Mesenchymal stem cell (in vitro differentiated cells and primary cell): ENCODE measurements around the gene HELZ2.
A peak's percentile ranks its signal among the peaks of the same experiment; 100 is the strongest.

Source experiments
- DNase-seq: peaks from one replicate; pipeline ENCODE4 v3.0.0-alpha.2; 2013
- H2AFZ ChIP-seq: one replicate; pipeline ENCODE4 v1.6.1; 2013; ENCODE audit warnings: low read depth, mild to moderate bottlenecking, control low read depth, inconsistent platforms, low read length, moderate library complexity
- H2AK5ac ChIP-seq: 2 replicates; pipeline ENCODE4 v1.6.1; 2013; ENCODE audit warnings: low read length, moderate library complexity, mild to moderate bottlenecking, inconsistent platforms; ENCODE audit not compliant: severe bottlenecking
- H2BK120ac ChIP-seq: one replicate; pipeline ENCODE4 v1.6.1; 2013; ENCODE audit warnings: low read depth, mild to moderate bottlenecking, inconsistent platforms, low read length, moderate library complexity
- H2BK12ac ChIP-seq, 2 experiments: one replicate each; pipeline ENCODE4 v1.6.1; 2013; ENCODE audit warnings: inconsistent platforms in 2 of 2, low read length in 2 of 2, mild to moderate bottlenecking in 2 of 2, moderate library complexity in 2 of 2, control low read depth in 1 of 2
- H2BK15ac ChIP-seq: one replicate; pipeline ENCODE4 v1.6.1; 2013; ENCODE audit warnings: mild to moderate bottlenecking, low read depth, inconsistent platforms; ENCODE audit not compliant: poor library complexity, severe bottlenecking
- H2BK5ac ChIP-seq: 2 replicates; pipeline ENCODE4 v1.6.1; 2013; ENCODE audit warnings: low read depth, mild to moderate bottlenecking, low read length, control low read depth, inconsistent platforms; ENCODE audit not compliant: poor library complexity, severe bottlenecking
- H3K14ac ChIP-seq, 2 experiments: one replicate each; pipeline ENCODE4 v1.6.1; 2013; ENCODE audit warnings: inconsistent platforms in 2 of 2, low read length in 2 of 2, control low read depth in 1 of 2, mild to moderate bottlenecking in 1 of 2, moderate library complexity in 1 of 2
- H3K18ac ChIP-seq, 2 experiments: one replicate each; pipeline ENCODE4 v1.6.1; 2013; ENCODE audit warnings: inconsistent platforms in 2 of 2, low read length in 2 of 2, control low read depth in 1 of 2, low read depth in 1 of 2, mild to moderate bottlenecking in 1 of 2
- H3K23ac ChIP-seq, 2 experiments: one replicate each; pipeline ENCODE4 v1.6.1; 2013; ENCODE audit warnings: inconsistent platforms in 2 of 2, low read length in 2 of 2, mild to moderate bottlenecking in 2 of 2, moderate library complexity in 2 of 2, control low read depth in 1 of 2
- H3K27ac ChIP-seq: 2 replicates; pipeline ENCODE4 v1.5.1; 2013; ENCODE audit warnings: mild to moderate bottlenecking, moderate library complexity, low read length, control low read depth, inconsistent platforms; ENCODE audit not compliant: poor library complexity, severe bottlenecking
- H3K27me3 ChIP-seq, 2 experiments: 2 replicates each; pipeline versions ENCODE4 v1.6.1 to v1.7.0; 2013; ENCODE audit warnings: low read length in 2 of 2, mild to moderate bottlenecking in 2 of 2, moderate library complexity in 2 of 2, control low read depth in 1 of 2, inconsistent platforms in 1 of 2; ENCODE audit not compliant: control insufficient read depth in 1 of 2, insufficient read depth in 1 of 2
- H3K36me3 ChIP-seq, 2 experiments: 2 replicates each; pipeline versions ENCODE4 v1.6.1 to v1.7.0; 2013; ENCODE audit warnings: low read length in 2 of 2, control low read depth in 1 of 2, inconsistent platforms in 1 of 2, low read depth in 1 of 2, mild to moderate bottlenecking in 1 of 2; ENCODE audit not compliant: insufficient read depth in 2 of 2, control insufficient read depth in 1 of 2
- H3K4ac ChIP-seq, 2 experiments: one replicate each; pipeline ENCODE4 v1.6.1; 2013; ENCODE audit warnings: inconsistent platforms in 2 of 2, low read length in 2 of 2, mild to moderate bottlenecking in 2 of 2, moderate library complexity in 2 of 2, control low read depth in 1 of 2, low read depth in 1 of 2
- H3K4me1 ChIP-seq: 2 replicates; pipeline ENCODE4 v1.6.1; 2013; ENCODE audit warnings: low read depth, low read length, control low read depth; ENCODE audit not compliant: control insufficient read depth, insufficient read depth
- H3K4me2 ChIP-seq: 2 replicates; pipeline ENCODE4 v1.6.1; 2013; ENCODE audit warnings: low read length, mild to moderate bottlenecking, inconsistent platforms; ENCODE audit not compliant: poor library complexity, severe bottlenecking
- H3K4me3 ChIP-seq, 2 experiments: 2 replicates each; pipeline versions ENCODE4 v1.5.1 to v1.7.0; 2013; ENCODE audit warnings: low read length in 2 of 2, mild to moderate bottlenecking in 2 of 2, control low read depth in 1 of 2, low read depth in 1 of 2; ENCODE audit not compliant: insufficient read depth in 1 of 2
- H3K79me1 ChIP-seq: replicated peaks from 2 replicates; pipeline ENCODE4 v1.6.1; 2013; ENCODE audit warnings: mild to moderate bottlenecking, control low read depth, low read length, inconsistent platforms; ENCODE audit not compliant: poor library complexity, severe bottlenecking
- H3K9ac ChIP-seq: 2 replicates; pipeline ENCODE4 v1.7.0; 2013; ENCODE audit warnings: mild to moderate bottlenecking, low read length, moderate library complexity
- H3K9me3 ChIP-seq: 2 replicates; pipeline ENCODE4 v1.7.0; 2013; ENCODE audit warnings: mild to moderate bottlenecking, low read length; ENCODE audit not compliant: control insufficient read depth
- H4K8ac ChIP-seq: one replicate; pipeline ENCODE4 v1.6.1; 2013; ENCODE audit warnings: inconsistent platforms, mild to moderate bottlenecking, low read length, moderate library complexity
- H4K91ac ChIP-seq: one replicate; pipeline ENCODE4 v1.6.1; 2013; ENCODE audit warnings: mild to moderate bottlenecking, low read length, inconsistent platforms
- WGBS: methylation state at CpG from one replicate; pipeline ENCODE4 v1.1.7; 2013; ENCODE audit warnings: mixed read lengths; 5-methylcytosine and 5-hydroxymethylcytosine counted together

Gene HELZ2

GRCh38 chr20:63579017-63579694 is 5.1 kb upstream of the HELZ2 start:
- no peak for DNase-seq
- no peak overlapping the region for H3K4ac ChIP-seq

GRCh38 chr20:63578224-63579016 is 4.4 kb upstream of the HELZ2 start:
- Histone ChIP-seq H3K4ac (no peak overlapping the region), H2BK15ac (no peak overlapping the region), H2BK5ac (no peak overlapping the region), H3K27ac (no peak overlapping the region), H4K91ac (no peak overlapping the region), H4K8ac (no peak overlapping the region), H3K18ac (no peak overlapping the region), H2AFZ (no peak overlapping the region), H2BK12ac (no peak overlapping the region), H2BK120ac (no peak overlapping the region), H3K23ac (no peak overlapping the region), H3K14ac (no peak overlapping the region), H3K27me3 (peaks cover 0 to 32% of the 10 kb centered on the region in 2 experiments), H3K79me1 (peaks cover 4% of the 10 kb centered on the region), H3K36me3 (no peaks in the 10 kb centered on the region), H3K4me3 (no peak overlapping the region), H3K9me3 (no peaks in the 10 kb centered on the region), H2AK5ac (no peak overlapping the region), H3K4me1 (peaks cover 17% of the 10 kb centered on the region), H3K9ac (no peak overlapping the region), H3K4me2 (no peak overlapping the region)
- 90% methylated on average over 19 of the region's 26 CpGs for WGBS
- no peak for DNase-seq

More at GRCh38 chr20:63579017-63579694, 5.1 kb upstream of the HELZ2 start:
- 89% methylated on average over 18 of the region's 19 CpGs for WGBS
- H3K23ac ChIP-seq, result peak overlapping the region in 1 of 2 experiments; percentile 37
- H2AK5ac ChIP-seq, result no peak overlapping the region
- peaks cover 15% of the 10 kb centered on the region for H3K4me1 ChIP-seq
- H4K8ac ChIP-seq, result no peak overlapping the region
- no peak overlapping the region for H2BK15ac ChIP-seq
- no peak overlapping the region for H2BK5ac ChIP-seq
- no peaks in the 10 kb centered on the region for H3K36me3 ChIP-seq
- peaks cover 0 to 32% of the 10 kb centered on the region in 2 experiments for H3K27me3 ChIP-seq
- no peak overlapping the region for H3K18ac ChIP-seq
- H3K4me3 ChIP-seq, result no peak overlapping the region
- no peaks in the 10 kb centered on the region for H3K79me1 ChIP-seq
- H3K27ac ChIP-seq, result no peak overlapping the region
- H3K9ac ChIP-seq, result no peak overlapping the region
- no peak overlapping the region for H2AFZ ChIP-seq
- H2BK120ac ChIP-seq, result no peak overlapping the region
- H3K4me2 ChIP-seq, result no peak overlapping the region
- H3K14ac ChIP-seq, result no peak overlapping the region
- H4K91ac ChIP-seq, result no peak overlapping the region
- no peaks in the 10 kb centered on the region for H3K9me3 ChIP-seq
- no peak overlapping the region for H2BK12ac ChIP-seq

- Histone ChIP-seq H4K91ac (no peak overlapping the region), H3K4me1 (peaks cover 25% of the 10 kb centered on the region), H3K9ac (no peak overlapping the region), H3K4me3 (no peak overlapping the region), H2AK5ac (no peak overlapping the region), H3K79me1 (peaks cover 14% of the 10 kb centered on the region), H3K23ac (no peak overlapping the region), H2BK12ac (no peak overlapping the region), H2BK15ac (no peak overlapping the region), H3K4ac (no peak overlapping the region), H3K27ac (no peak overlapping the region), H3K9me3 (no peaks in the 10 kb centered on the region), H3K4me2 (no peak overlapping the region), H3K18ac (no peak overlapping the region), H2BK5ac (no peak overlapping the region), H2BK120ac (no peak overlapping the region), H2AFZ (no peak overlapping the region), H3K36me3 (peaks cover 2 to 8% of the 10 kb centered on the region in 2 experiments), H3K14ac (no peak overlapping the region), H4K8ac (no peak overlapping the region), H3K27me3 (peaks cover 0 to 32% of the 10 kb centered on the region in 2 experiments)
- DNase-seq, result no peak
- 95% methylated on average over 19 of the region's 19 CpGs for WGBS
Observed at GRCh38 chr20:63577317-63577894, 3.4 kb upstream of the HELZ2 start.

GRCh38 chr20:63576311-63576710 is 2.3 kb upstream of the HELZ2 start:
- Histone ChIP-seq H3K4me3 (no peak overlapping the region), H2BK12ac (no peak overlapping the region), H2AFZ (no peak overlapping the region), H2BK15ac (no peak overlapping the region), H3K4ac (no peak overlapping the region), H3K14ac (no peak overlapping the region), H2AK5ac (no peak overlapping the region), H2BK120ac (no peak overlapping the region), H3K79me1 (peaks cover 19% of the 10 kb centered on the region), H4K8ac (no peak overlapping the region), H3K23ac (no peak overlapping the region), H3K27ac (no peak overlapping the region), H3K4me2 (no peak overlapping the region), H3K36me3 (peaks cover 8 to 14% of the 10 kb centered on the region in 2 experiments), H3K27me3 (peaks cover 0 to 29% of the 10 kb centered on the region in 2 experiments), H2BK5ac (no peak overlapping the region), H3K9ac (no peak overlapping the region), H3K9me3 (no peaks in the 10 kb centered on the region), H3K18ac (no peak overlapping the region), H4K91ac (no peak overlapping the region), H3K4me1 (peaks cover 28% of the 10 kb centered on the region)
- 96% methylated on average over 5 of the region's 7 CpGs for WGBS
- no peak for DNase-seq
